GM23248 (cell line): ENCODE data around the gene ZNF576.

ENCODE experiments used
- EZH2 ChIP-seq: fragments of 200-600 bp; sonication (generic); IDR thresholded peaks from 2 replicates; pipeline ENCODE4 v1.6.1; 2018; ENCODE audit warnings: antibody characterized with exemption, mild to moderate bottlenecking; ENCODE audit not compliant: insufficient read depth, poor library complexity, severe bottlenecking
- EZH2phosphoT487 ChIP-seq: fragments of 200-600 bp; sonication (generic); IDR thresholded peaks from 2 replicates; pipeline ENCODE4 v1.6.1; 2018; ENCODE audit warnings: antibody characterized with exemption, moderate library complexity, mild to moderate bottlenecking, low read depth; ENCODE audit not compliant: insufficient read depth

- TF ChIP-seq EZH2phosphoT487 (no peak), EZH2 (no peak)
Measured at GRCh38 chr19:43598445-43599240, 2.2 kb downstream of the ZNF576 start.
